ENCODE measurements around the gene CDH1. TPM values are rescaled to one million over a fixed set of nuclear protein-coding genes. Genes with fewer than 3 reads are reported as not detected.

CDH1 gene
- total RNA-seq, 1 experiment from 2014 or later: 65.8 TPM

DNA sequence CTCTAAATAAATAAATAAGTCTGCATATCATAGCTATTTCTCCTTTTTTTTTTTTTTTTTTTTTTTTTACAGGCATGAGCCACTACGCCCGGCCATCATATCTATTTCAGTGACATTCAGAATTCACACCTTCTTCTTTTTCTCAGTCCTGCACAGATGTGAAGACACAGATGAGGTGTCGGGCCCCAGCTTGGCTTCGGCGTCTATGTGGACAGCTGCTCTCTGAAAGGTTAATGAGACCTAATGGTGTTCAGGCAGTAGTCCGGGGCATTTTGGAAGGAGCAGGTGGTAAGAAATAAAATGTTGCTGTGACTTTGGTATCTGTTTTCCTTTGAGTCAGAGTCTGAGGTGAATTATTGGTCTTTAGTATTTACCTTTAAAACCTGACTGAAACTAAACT is 129.8 kb downstream of the CDH1 start:
- ChIA-PET CTCF (no interaction called here), POLR2A (interaction anchor here (0.6 kb wide), 1 partner anchor 447 kb away, joined by 9 read pairs; no protein-coding TSS in a partner anchor)
- intact Hi-C loops (cut with micrococcal nuclease; ENCODE audit: unreplicated experiment) (no loop called here), in situ Hi-C loops (cut with HindIII; ENCODE audit: low pct_unique_long_range_greater_than_20kb, low sequenced_read_pairs) (no loop called here)
- TF ChIP-seq, protein P1, sequence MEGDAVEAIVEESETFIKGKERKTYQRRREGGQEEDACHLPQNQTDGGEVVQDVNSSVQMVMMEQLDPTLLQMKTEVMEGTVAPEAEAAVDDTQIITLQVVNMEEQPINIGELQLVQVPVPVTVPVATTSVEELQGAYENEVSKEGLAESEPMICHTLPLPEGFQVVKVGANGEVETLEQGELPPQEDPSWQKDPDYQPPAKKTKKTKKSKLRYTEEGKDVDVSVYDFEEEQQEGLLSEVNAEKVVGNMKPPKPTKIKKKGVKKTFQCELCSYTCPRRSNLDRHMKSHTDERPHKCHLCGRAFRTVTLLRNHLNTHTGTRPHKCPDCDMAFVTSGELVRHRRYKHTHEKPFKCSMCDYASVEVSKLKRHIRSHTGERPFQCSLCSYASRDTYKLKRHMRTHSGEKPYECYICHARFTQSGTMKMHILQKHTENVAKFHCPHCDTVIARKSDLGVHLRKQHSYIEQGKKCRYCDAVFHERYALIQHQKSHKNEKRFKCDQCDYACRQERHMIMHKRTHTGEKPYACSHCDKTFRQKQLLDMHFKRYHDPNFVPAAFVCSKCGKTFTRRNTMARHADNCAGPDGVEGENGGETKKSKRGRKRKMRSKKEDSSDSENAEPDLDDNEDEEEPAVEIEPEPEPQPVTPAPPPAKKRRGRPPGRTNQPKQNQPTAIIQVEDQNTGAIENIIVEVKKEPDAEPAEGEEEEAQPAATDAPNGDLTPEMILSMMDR (IDR thresholded peaks at IDR 0.05): no peak
- no peak for TF ChIP-seq SIN3A (IDR thresholded peaks at IDR 0.05; ENCODE audit: borderline replicate concordance, insufficient read depth, low read depth, low read length)
- TF ChIP-seq, protein P2, sequence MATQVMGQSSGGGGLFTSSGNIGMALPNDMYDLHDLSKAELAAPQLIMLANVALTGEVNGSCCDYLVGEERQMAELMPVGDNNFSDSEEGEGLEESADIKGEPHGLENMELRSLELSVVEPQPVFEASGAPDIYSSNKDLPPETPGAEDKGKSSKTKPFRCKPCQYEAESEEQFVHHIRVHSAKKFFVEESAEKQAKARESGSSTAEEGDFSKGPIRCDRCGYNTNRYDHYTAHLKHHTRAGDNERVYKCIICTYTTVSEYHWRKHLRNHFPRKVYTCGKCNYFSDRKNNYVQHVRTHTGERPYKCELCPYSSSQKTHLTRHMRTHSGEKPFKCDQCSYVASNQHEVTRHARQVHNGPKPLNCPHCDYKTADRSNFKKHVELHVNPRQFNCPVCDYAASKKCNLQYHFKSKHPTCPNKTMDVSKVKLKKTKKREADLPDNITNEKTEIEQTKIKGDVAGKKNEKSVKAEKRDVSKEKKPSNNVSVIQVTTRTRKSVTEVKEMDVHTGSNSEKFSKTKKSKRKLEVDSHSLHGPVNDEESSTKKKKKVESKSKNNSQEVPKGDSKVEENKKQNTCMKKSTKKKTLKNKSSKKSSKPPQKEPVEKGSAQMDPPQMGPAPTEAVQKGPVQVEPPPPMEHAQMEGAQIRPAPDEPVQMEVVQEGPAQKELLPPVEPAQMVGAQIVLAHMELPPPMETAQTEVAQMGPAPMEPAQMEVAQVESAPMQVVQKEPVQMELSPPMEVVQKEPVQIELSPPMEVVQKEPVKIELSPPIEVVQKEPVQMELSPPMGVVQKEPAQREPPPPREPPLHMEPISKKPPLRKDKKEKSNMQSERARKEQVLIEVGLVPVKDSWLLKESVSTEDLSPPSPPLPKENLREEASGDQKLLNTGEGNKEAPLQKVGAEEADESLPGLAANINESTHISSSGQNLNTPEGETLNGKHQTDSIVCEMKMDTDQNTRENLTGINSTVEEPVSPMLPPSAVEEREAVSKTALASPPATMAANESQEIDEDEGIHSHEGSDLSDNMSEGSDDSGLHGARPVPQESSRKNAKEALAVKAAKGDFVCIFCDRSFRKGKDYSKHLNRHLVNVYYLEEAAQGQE (IDR thresholded peaks at IDR 0.05; ENCODE audit: insufficient read depth in 1 of 2, low read depth in 2 of 2, low read length in 1 of 2): no peak
- TF ChIP-seq POLR2AphosphoS5 (IDR thresholded peaks at IDR 0.05; ENCODE audit: low read depth, low read length): no peak
- TF ChIP-seq TCF7L2 (IDR thresholded peaks at IDR 0.05; ENCODE audit: low read depth, low read length): no peak
- Histone ChIP-seq H3K27me3 (ENCODE audit: control insufficient read depth, insufficient read depth, low read length) (no peaks in the 10 kb centered on the region), H3K9me3 (ENCODE audit: control insufficient read depth, insufficient read depth, low read depth, low read length) (no peaks in the 10 kb centered on the region), H3K4me3 (ENCODE audit: low read depth in 2 of 2, low read length in 2 of 2) (no peak overlapping the region), H3K36me3 (ENCODE audit: control insufficient read depth, insufficient read depth, low read length) (no peaks in the 10 kb centered on the region), H3K4me1 (ENCODE audit: control insufficient read depth, insufficient read depth, low read length) (no peaks in the 10 kb centered on the region), H3K27ac (ENCODE audit: low read length) (no peak overlapping the region)
- no TSS peak for BruUV-seq (replicated peaks)
- DNase-seq (ENCODE audit: low read depth, low spot score): no peak
- ATAC-seq: no peak

DNA sequence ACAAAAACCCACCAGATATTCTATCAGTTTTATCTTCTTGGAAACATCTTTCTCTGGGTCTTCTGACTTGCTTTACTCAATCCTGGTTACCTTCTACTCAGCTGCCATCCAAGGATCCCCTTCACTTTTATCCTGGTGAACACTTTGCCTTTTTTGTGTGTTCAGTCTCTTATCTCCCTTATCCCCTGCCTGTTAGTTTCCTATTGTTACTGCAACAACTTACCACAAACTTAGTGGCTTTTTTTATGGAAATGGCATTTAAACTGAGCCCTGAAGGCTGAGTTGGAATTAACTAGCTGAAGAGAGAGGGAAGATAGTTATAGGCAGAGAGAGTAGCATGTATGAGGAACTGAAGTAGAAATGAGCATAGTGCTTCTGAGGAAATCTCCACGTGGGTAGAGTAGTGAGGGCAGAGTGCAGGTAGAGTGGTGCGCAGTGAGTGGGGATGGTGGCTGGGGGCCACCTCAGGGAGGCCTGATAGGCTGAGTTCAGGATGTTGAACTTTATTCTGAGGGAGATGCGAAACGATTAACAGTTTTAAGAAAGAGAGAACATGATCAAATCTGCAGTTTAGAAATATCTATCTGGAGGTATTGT is 132.5 kb downstream of the CDH1 start:
- no peaks in the 10 kb centered on the region for H3K27me3 ChIP-seq (ENCODE audit: control insufficient read depth, insufficient read depth, low read length)
- no TSS peak for BruUV-seq (replicated peaks)
- H3K36me3 ChIP-seq (ENCODE audit: control insufficient read depth, insufficient read depth, low read length): no peaks in the 10 kb centered on the region
- no peak overlapping the region for H3K27ac ChIP-seq (ENCODE audit: low read length)
- DNase-seq (ENCODE audit: low read depth, low spot score) (no peak), ATAC-seq (no peak)
- ChIA-PET POLR2A (no interaction called here), CTCF (no interaction called here)
- H3K9me3 ChIP-seq (ENCODE audit: control insufficient read depth, insufficient read depth, low read depth, low read length): no peaks in the 10 kb centered on the region
- in situ Hi-C loops (cut with HindIII; ENCODE audit: low pct_unique_long_range_greater_than_20kb, low sequenced_read_pairs) (no loop called here), intact Hi-C loops (cut with micrococcal nuclease; ENCODE audit: unreplicated experiment) (no loop called here)
- no peaks in the 10 kb centered on the region for H3K4me1 ChIP-seq (ENCODE audit: control insufficient read depth, insufficient read depth, low read length)
- no peak overlapping the region for H3K4me3 ChIP-seq (ENCODE audit: low read depth in 2 of 2, low read length in 2 of 2)
- no peak for TF ChIP-seq TCF7L2 (IDR thresholded peaks at IDR 0.05; ENCODE audit: low read depth, low read length)
- TF ChIP-seq, protein P2 (IDR thresholded peaks at IDR 0.05; ENCODE audit: insufficient read depth in 1 of 2, low read depth in 2 of 2, low read length in 1 of 2): no peak
- TF ChIP-seq, protein P1 (IDR thresholded peaks at IDR 0.05): no peak
- no peak for TF ChIP-seq SIN3A (IDR thresholded peaks at IDR 0.05; ENCODE audit: borderline replicate concordance, insufficient read depth, low read depth, low read length)
- no peak for TF ChIP-seq POLR2AphosphoS5 (IDR thresholded peaks at IDR 0.05; ENCODE audit: low read depth, low read length)

Data from Panc1 (cell line).